Uterus (tissue), 2 donors: ENCODE data around the gene ARAP2.

Experiments
- POLR2A ChIP-seq, 2 donors: fragments of 450-650 bp; IDR thresholded peaks; one replicate each; pipeline ENCODE4 v1.6.1; 2016; ENCODE audit warnings: antibody characterized with exemption in 2 of 2, mild to moderate bottlenecking in 1 of 2, moderate library complexity in 1 of 2
- TF ChIP-seq, protein P1 (sequence below), 4 experiments: fragments of 200-600 bp in 2 of 4; fragments of 450-650 bp in 2 of 4; sonication (generic) in 2 of 4; IDR thresholded peaks; one replicate each; pipeline ENCODE4 v1.5.1; 2016 to 2019; ENCODE audit warnings: antibody characterized with exemption in 4 of 4, mild to moderate bottlenecking in 2 of 4, moderate library complexity in 1 of 4

DNA sequence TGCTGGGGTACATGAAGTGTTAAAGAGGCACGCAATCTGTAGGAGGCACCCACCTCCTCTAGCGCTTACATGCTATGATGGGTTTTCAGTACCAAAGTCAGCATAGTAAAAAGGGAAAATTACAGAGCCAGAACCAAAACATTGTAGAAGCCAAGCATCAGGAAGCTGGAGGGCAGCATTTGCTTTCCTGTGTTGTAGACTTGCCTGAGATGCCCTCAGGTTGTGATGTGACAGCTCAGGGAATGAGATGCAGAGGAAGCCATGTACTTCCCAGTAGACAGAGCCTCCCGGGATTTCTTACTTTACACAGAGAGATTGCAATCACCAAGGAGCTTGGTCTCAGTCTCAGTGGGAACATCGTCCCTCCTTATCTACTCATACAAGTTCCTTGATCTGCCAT lies 161.5 kb downstream of the ARAP2 start:
- TF ChIP-seq, protein P1, sequence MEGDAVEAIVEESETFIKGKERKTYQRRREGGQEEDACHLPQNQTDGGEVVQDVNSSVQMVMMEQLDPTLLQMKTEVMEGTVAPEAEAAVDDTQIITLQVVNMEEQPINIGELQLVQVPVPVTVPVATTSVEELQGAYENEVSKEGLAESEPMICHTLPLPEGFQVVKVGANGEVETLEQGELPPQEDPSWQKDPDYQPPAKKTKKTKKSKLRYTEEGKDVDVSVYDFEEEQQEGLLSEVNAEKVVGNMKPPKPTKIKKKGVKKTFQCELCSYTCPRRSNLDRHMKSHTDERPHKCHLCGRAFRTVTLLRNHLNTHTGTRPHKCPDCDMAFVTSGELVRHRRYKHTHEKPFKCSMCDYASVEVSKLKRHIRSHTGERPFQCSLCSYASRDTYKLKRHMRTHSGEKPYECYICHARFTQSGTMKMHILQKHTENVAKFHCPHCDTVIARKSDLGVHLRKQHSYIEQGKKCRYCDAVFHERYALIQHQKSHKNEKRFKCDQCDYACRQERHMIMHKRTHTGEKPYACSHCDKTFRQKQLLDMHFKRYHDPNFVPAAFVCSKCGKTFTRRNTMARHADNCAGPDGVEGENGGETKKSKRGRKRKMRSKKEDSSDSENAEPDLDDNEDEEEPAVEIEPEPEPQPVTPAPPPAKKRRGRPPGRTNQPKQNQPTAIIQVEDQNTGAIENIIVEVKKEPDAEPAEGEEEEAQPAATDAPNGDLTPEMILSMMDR (IDR thresholded peaks at IDR 0.05): no peak
- TF ChIP-seq POLR2A (IDR thresholded peaks at IDR 0.05): no peak
